Measurements from ENCODE around the gene DMXL2. TPM values are rescaled to one million over a fixed set of nuclear protein-coding genes. Genes with fewer than 3 reads are reported as not detected.

Gene DMXL2
- total RNA-seq, 1 donor from 2014 or later = 68.3 TPM

- Histone ChIP-seq H3K4me1 (no peaks in the 10 kb centered on the region), H3K27ac (no peak overlapping the region), H3K9me3 (no peaks in the 10 kb centered on the region), H3K36me3 (no peaks in the 10 kb centered on the region), H3K27me3 (ENCODE audit: low read depth) (no peaks in the 10 kb centered on the region), H3K4me3 (no peak overlapping the region)
- DNase-seq (no peak), ATAC-seq (peak; percentile 28 to 63)
- TF ChIP-seq CTCF (IDR thresholded peaks at IDR 0.05) = no peak
- intact Hi-C loops (cut with DNase I) = no loop called here
Measured at GRCh38 chr15:51414256-51414860, 208.2 kb downstream of the DMXL2 start.

GRCh38 chr15:51405693-51406523, 216.7 kb downstream of the DMXL2 start:
- Histone ChIP-seq H3K27me3 (ENCODE audit: low read depth) (no peaks in the 10 kb centered on the region), H3K27ac (no peak overlapping the region), H3K36me3 (no peaks in the 10 kb centered on the region), H3K9me3 (no peaks in the 10 kb centered on the region), H3K4me1 (no peaks in the 10 kb centered on the region), H3K4me3 (no peak overlapping the region)
- DNase-seq (no peak), ATAC-seq (no peak)
- intact Hi-C loops (cut with DNase I) = no loop called here
- TF ChIP-seq CTCF (IDR thresholded peaks at IDR 0.05) = no peak

- H3K4me1 ChIP-seq = no peaks in the 10 kb centered on the region
- H3K27ac ChIP-seq = no peak overlapping the region
- H3K9me3 ChIP-seq = no peaks in the 10 kb centered on the region
- no peak for ATAC-seq
- no peaks in the 10 kb centered on the region for H3K36me3 ChIP-seq
- no peak overlapping the region for H3K4me3 ChIP-seq
- H3K27me3 ChIP-seq (ENCODE audit: low read depth) = no peaks in the 10 kb centered on the region
- intact Hi-C loops (cut with DNase I) = no loop called here
- DNase-seq = no peak
- no peak for TF ChIP-seq CTCF (IDR thresholded peaks at IDR 0.05)
Measured at GRCh38 chr15:51403946-51404695, 218.4 kb downstream of the DMXL2 start.

- Histone ChIP-seq H3K27me3 (ENCODE audit: low read depth) (no peaks in the 10 kb centered on the region), H3K27ac (no peak overlapping the region), H3K9me3 (no peaks in the 10 kb centered on the region), H3K4me1 (no peaks in the 10 kb centered on the region), H3K4me3 (no peak overlapping the region), H3K36me3 (no peaks in the 10 kb centered on the region)
- intact Hi-C loops (cut with DNase I) = no loop called here
- DNase-seq (no peak), ATAC-seq (no peak)
- TF ChIP-seq CTCF (IDR thresholded peaks at IDR 0.05) = peak; percentile 45
Measured at GRCh38 chr15:51403072-51403878, 219.3 kb downstream of the DMXL2 start.

Measured in lower lobe of right lung (tissue), 2 donors.